Inferior parietal cortex (tissue), 1 donor: ENCODE data around the gene ARID1B.
A peak's percentile ranks its signal among the peaks of the same experiment; 100 is the strongest.

Source experiments
- DNase-seq: peaks from one replicate; pipeline ENCODE4 v3.0.0-alpha.2; 2016; ENCODE audit errors: extremely low spot score

The ARID1B gene

GRCh38 chr6:156773935-156774852 lies 3.0 kb upstream of the ARID1B start:
- no peak for DNase-seq

GRCh38 chr6:156774863-156775405 lies 2.2 kb upstream of the ARID1B start:
- peak; percentile 43 for DNase-seq

GRCh38 chr6:156775717-156776116 lies 1.5 kb upstream of the ARID1B start:
- peak; percentile 48 for DNase-seq

DNA sequence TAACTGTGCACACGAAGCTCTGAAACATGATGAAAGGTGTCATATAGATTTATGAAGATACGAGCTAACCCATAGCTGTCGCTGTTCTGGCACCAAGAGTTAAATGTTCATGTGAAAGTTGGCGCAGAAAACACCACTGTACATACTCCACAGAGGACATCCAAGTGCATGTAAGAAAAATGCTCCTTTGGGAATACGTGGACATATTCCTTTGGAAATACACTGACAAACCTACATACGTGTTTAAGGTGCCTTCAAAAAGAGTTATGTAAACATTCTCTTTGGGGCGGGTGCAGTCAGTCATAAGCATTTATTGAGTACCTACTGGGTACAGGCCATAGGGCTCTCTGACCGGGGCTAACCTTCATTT lies 723 bp upstream of the ARID1B start:
- DNase-seq = peak; percentile 72

DNA sequence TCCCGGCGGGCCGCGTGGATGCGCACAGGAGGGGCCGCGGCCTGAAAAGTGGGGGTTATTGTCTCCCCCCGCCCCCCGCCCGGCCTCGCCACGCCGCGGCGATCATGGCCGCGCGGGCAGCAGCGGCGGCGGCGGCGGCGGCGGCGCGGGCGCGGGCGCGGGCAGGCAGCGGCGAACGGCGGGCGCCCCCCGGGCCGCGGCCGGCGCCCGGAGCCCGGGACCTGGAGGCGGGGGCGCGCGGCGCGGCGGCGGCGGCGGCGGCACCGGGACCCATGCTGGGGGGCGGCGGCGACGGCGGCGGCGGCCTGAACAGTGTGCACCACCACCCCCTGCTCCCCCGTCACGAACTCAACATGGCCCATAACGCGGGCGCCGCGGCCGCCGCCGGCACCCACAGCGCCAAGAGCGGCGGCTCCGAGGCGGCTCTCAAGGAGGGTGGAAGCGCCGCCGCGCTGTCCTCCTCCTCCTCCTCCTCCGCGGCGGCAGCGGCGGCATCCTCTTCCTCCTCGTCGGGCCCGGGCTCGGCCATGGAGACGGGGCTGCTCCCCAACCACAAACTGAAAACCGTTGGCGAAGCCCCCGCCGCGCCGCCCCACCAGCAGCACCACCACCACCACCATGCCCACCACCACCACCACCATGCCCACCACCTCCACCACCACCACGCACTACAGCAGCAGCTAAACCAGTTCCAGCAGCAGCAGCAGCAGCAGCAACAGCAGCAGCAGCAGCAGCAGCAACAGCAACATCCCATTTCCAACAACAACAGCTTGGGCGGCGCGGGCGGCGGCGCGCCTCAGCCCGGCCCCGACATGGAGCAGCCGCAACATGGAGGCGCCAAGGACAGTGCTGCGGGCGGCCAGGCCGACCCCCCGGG lies 637 bp downstream of the ARID1B start:
- peak; percentile 33 for DNase-seq

DNA sequence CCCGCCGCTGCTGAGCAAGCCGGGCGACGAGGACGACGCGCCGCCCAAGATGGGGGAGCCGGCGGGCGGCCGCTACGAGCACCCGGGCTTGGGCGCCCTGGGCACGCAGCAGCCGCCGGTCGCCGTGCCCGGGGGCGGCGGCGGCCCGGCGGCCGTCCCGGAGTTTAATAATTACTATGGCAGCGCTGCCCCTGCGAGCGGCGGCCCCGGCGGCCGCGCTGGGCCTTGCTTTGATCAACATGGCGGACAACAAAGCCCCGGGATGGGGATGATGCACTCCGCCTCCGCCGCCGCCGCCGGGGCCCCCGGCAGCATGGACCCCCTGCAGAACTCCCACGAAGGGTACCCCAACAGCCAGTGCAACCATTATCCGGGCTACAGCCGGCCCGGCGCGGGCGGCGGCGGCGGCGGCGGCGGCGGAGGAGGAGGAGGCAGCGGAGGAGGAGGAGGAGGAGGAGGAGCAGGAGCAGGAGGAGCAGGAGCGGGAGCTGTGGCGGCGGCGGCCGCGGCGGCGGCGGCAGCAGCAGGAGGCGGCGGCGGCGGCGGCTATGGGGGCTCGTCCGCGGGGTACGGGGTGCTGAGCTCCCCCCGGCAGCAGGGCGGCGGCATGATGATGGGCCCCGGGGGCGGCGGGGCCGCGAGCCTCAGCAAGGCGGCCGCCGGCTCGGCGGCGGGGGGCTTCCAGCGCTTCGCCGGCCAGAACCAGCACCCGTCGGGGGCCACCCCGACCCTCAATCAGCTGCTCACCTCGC lies 1.5 kb downstream of the ARID1B start:
- no peak for DNase-seq

DNA sequence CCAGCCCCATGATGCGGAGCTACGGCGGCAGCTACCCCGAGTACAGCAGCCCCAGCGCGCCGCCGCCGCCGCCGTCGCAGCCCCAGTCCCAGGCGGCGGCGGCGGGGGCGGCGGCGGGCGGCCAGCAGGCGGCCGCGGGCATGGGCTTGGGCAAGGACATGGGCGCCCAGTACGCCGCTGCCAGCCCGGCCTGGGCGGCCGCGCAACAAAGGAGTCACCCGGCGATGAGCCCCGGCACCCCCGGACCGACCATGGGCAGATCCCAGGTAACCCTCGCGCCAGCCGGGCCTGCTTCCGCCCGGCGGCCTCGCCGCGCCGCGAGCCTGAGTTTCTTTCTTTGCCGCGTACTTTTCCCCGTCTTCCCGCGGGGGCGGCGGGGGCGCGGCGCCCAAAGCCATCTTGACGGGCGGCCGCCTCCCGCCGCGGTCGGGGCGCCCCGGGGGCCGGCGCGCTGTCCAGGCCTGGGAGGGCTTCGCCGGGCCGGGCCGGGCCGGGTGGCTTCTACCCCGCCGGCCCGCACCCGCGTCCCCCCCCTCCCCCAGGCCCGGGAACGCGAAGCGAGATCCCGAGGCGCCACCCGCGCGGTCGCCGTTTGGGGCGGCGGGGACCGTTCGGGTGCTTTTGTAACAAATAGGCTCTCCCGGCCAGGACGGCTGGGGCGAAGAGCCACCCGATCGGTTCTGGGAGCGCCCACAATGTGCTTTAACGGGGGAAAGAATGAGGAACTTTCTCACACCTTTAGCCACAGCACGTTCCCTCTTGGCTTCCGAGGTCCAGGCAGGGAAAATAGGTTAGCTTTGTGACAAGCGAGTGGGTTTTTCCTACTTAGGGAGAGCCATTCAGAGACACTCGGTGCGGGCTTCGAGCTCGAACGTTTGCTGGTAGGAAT lies 2.3 kb downstream of the ARID1B start:
- DNase-seq = peak; percentile 59

DNA sequence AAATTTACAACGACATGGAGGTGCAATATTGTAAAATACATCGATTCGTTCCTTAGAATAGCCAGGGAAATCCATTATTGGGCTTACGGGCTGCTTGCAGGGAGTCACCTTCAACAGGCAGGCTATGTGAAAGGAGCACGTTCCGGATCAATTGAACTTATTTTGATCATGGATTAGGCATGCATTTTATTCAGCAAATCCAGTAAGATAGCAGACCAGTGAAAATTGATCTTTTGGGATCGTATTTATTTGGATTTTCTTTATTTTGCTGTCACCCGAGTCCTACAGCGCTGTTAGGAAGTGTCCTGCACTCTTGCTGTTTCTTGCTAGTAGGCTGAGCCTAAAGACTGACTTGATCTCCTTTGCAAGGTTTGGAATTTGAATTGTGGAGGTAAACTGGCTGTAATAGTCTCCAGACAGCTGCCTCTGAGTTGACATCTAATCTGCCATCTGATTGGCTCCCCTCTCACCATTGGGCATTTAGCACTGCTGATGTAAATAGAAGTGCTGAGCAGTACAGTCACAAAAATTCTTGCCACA lies 3.0 kb downstream of the ARID1B start:
- DNase-seq = peak; percentile 88

- no peak for DNase-seq
Measured at GRCh38 chr6:156780962-156781853, 4.0 kb downstream of the ARID1B start.

DNA sequence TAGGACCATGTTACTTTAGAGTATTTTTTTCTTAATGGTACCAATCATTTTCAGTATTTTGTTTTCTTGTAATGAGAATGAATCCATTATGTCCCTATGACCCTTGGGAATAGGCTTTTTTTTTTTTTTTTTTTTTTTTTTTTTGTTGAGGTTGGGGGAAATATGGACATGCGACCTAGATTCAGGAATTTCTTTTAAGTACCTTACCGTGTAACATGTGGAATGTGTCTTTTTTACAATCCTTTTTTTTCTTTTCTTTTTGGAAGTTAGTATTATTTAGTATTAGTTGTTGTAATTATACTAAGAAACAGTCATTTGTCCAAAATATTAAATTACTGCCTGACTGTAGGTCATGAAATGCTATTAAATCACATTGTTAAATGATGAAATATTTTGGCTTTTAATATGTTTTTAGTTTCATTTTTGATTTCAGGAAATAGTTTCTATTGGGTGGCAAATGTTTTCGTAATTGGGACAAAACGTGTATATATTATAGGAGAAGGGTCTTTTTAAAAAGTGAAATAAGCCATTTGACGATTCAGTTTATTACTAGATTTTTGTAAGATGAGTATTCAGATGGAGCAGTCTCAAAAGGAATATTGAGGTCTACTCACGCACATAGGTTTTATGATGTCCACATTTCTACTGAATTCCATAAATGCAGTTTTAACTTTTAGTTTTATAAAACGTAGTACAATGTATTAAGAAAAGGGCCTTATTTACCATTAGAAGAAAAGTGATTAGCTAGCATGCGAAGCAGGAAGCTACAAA lies 4.9 kb downstream of the ARID1B start:
- no peak for DNase-seq

DNA sequence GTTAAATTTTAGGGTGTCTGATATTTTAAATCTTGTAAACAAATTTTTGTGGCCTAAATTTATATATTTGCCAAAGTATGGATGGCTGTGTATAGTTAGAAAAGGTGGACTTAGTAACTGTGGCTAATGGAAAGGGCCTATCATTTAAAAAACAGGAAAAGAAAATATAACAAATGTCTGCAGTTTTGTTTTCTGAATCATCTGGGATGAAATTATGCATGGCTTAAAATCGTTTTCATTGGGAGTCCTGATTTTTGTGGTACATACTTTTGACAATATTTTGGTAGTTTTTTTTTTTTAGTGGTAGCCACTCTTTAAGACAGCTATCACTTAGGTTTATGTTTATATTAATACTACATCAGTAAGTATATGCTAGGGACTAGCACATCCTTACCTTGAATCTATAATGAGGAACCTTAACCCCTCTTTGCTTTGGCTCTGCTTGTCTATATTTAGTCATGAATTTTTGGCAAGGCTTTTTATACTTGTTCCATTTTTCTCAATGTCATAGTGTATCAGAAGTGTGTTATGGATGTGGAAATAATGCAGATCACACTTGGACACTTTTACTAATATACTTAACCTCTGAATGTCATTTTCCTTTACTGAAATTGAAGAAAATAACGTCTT lies 5.6 kb downstream of the ARID1B start:
- no peak for DNase-seq

GRCh38 chr6:156783958-156784357 lies 6.8 kb downstream of the ARID1B start:
- no peak for DNase-seq

DNA sequence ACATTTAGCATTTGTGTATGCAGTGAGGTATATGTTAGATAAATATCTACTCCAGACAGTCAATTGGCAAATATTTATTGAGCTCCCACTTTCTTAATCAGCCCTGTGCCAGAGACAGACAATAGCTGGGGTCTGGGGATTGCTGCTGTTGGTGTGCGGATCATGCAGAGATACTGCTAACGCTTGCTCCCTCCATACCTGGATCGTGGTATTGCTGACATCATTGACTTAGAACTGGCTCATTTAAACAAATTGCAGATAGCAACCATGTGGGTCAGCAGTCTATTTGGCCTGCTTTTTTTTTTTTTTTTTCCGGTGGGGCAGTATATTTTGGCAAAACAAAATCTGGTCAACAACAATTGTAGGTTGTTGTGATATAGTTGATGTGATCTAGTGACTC lies 9.5 kb downstream of the ARID1B start:
- DNase-seq = no peak

DNA sequence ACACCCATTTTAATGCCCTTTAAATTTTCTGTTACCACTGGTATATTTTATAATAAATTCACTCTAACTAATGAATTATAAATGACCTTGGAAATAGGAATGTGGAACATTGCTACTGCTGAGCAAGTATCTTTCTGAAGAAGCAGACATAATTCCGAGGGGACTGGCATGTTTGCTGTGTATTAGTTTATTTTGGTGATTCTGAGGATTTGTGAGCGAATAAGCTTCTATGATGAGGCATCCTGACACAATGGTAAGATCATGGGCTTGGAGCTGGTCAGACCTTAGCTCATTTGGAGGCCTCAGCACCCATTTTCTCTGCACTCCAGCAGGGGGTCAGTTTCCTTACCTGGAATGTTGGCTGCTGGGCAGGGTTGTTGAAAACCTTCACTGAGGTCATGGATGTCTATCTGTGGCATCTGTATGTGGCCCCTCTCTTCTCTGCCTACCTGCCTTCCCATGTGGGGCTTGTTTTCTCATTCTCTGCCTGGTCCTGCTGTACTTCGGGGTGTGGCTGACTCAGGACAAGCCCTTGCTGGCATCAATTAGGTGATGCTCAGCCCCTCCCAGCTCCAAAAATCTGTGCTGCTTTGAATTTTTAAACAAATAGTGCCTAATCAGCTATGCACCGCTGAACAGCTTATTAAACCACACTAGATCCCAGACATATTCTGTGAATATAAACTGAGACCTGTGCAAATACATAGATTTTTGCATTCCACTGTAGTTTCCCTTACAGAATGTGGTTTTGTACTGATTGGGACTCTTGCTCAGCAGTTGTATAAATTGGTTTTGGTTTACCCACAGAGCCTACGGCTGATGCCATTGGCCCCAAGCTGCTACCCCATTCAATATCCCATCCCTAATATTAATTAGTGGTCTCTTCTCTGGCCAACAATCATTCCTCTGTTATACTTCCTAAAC lies 10.7 kb downstream of the ARID1B start:
- no peak for DNase-seq

- no peak for DNase-seq
Measured at GRCh38 chr6:156789081-156789943, 12.1 kb downstream of the ARID1B start.

- DNase-seq = no peak
Measured at GRCh38 chr6:156790711-156791319, 13.6 kb downstream of the ARID1B start.
